Neural cell (in vitro differentiated cells): ENCODE data around the gene RYR3. TPM values are rescaled to one million over a fixed set of nuclear protein-coding genes. Genes with fewer than 3 reads are reported as not detected.

Experiments used
- H2AFZ ChIP-seq: fragments of 200-600, 300-800 bp; sonication (generic), shearing (Covaris generic); 2 replicates; pipeline ENCODE4 v1.6.0; 2014; ENCODE audit warnings: low read depth, mild to moderate bottlenecking, antibody characterized with exemption, low read length, moderate library complexity
- H3F3A ChIP-seq: fragments of 200-600 bp; shearing (Covaris generic); 2 replicates; pipeline ENCODE4 v1.6.1; 2016; ENCODE audit warnings: mild to moderate bottlenecking, moderate library complexity, mixed read lengths, antibody characterized with exemption, low read length; ENCODE audit not compliant: insufficient read depth, poor library complexity, severe bottlenecking
- H3K27ac ChIP-seq: fragments of 200-600, 300-800 bp; sonication (generic), shearing (Covaris generic); 2 replicates; pipeline ENCODE4 v1.5.1; 2014; ENCODE audit warnings: mild to moderate bottlenecking, low read length, moderate library complexity
- H3K27me3 ChIP-seq: fragments of 300-800, 200-600 bp; sonication (generic), shearing (Covaris generic); 2 replicates; pipeline ENCODE4 v1.6.0; 2014; ENCODE audit warnings: mild to moderate bottlenecking, low read depth, low read length, moderate library complexity; ENCODE audit not compliant: insufficient read depth
- H3K36me3 ChIP-seq: fragments of 300-800, 200-600 bp; sonication (generic), shearing (Covaris generic); 2 replicates; pipeline ENCODE4 v1.5.1; 2014; ENCODE audit warnings: mild to moderate bottlenecking, antibody characterized with exemption, low read length, moderate library complexity; ENCODE audit not compliant: insufficient read depth
- H3K4me2 ChIP-seq: fragments of 300-800, 200-600 bp; sonication (generic), shearing (Covaris generic); 2 replicates; pipeline ENCODE4 v1.6.0; 2014; ENCODE audit warnings: mild to moderate bottlenecking, low read length
- H3K4me3 ChIP-seq: fragments of 300-800, 200-600 bp; sonication (generic), shearing (Covaris generic); 2 replicates; pipeline ENCODE4 v1.5.1; 2014; ENCODE audit warnings: mild to moderate bottlenecking, low read length, moderate library complexity
- H3K79me2 ChIP-seq: fragments of 200-600 bp; shearing (Covaris generic); replicated peaks from 2 replicates; pipeline ENCODE4 v1.6.0; 2014; ENCODE audit warnings: mild to moderate bottlenecking, low read length, moderate library complexity; ENCODE audit not compliant: insufficient read depth
- H3K9ac ChIP-seq: fragments of 300-800, 200-600 bp; sonication (generic), shearing (Covaris generic); 2 replicates; pipeline ENCODE4 v1.6.1; 2016; ENCODE audit warnings: mild to moderate bottlenecking, low read length, mixed read lengths
- H3K9me2 ChIP-seq: fragments of 200-600 bp; shearing (Covaris generic); 2 replicates; pipeline ENCODE4 v1.6.1; 2016; ENCODE audit warnings: mild to moderate bottlenecking, low read length, mixed read lengths; ENCODE audit not compliant: insufficient read depth
- H3K9me3 ChIP-seq: fragments of 200-600, 300-800 bp; sonication (generic), shearing (Covaris generic); 2 replicates; pipeline ENCODE4 v1.6.1; 2016; ENCODE audit warnings: mild to moderate bottlenecking, mixed run types, low read length, moderate library complexity, mixed read lengths
- H4K20me1 ChIP-seq: fragments of 200-600 bp; shearing (Covaris generic); 2 replicates; pipeline ENCODE4 v1.6.1; 2016; ENCODE audit warnings: mild to moderate bottlenecking, mixed run types; ENCODE audit not compliant: insufficient read depth
- EP300 ChIP-seq: fragments of 450-650 bp; conservative IDR thresholded peaks from 2 replicates; pipeline ENCODE4 v1.6.1; 2014; ENCODE audit warnings: antibody characterized with exemption, mild to moderate bottlenecking, moderate library complexity; ENCODE audit not compliant: poor library complexity, severe bottlenecking
- EZH2 ChIP-seq: fragments of 200-600, 300-800 bp; shearing (Covaris generic), sonication (generic); IDR thresholded peaks from 2 replicates; pipeline ENCODE4 v1.6.1; 2014; ENCODE audit warnings: antibody characterized with exemption, low read length, borderline replicate concordance, mild to moderate bottlenecking; ENCODE audit not compliant: insufficient read depth, poor library complexity, severe bottlenecking
- MXI1 ChIP-seq: fragments of 450-650 bp; conservative IDR thresholded peaks from 2 replicates; pipeline ENCODE4 v1.6.1; 2014; ENCODE audit warnings: antibody characterized with exemption, mild to moderate bottlenecking; ENCODE audit not compliant: poor library complexity, severe bottlenecking
- POLR2AphosphoS5 ChIP-seq: IDR thresholded peaks from 2 replicates; pipeline ENCODE4 v1.6.1; 2012
- RAD21 ChIP-seq: fragments of 450-650 bp; conservative IDR thresholded peaks from 2 replicates; pipeline ENCODE4 v1.6.1; 2014; ENCODE audit warnings: antibody characterized with exemption, mild to moderate bottlenecking, moderate library complexity
- SMC3 ChIP-seq: fragments of 450-650 bp; conservative IDR thresholded peaks from 2 replicates; pipeline ENCODE4 v1.6.1; 2014; ENCODE audit warnings: antibody characterized with exemption, mild to moderate bottlenecking, moderate library complexity; ENCODE audit not compliant: poor library complexity
- TAF1 ChIP-seq: IDR thresholded peaks from 2 replicates; pipeline ENCODE4 v1.6.1; 2012; ENCODE audit warnings: low read depth
- polyA plus RNA-seq: library from polyadenylated mRNA; depleted of rRNA; stranded (reverse); fragments of >200 nt; gene quantifications from 2 replicates; pipeline ENCODE4 v1.2.3, GENCODE V29; 2014
- TF ChIP-seq, protein P1 (sequence below): IDR thresholded peaks from 2 replicates; pipeline ENCODE4 v1.6.1; 2012; ENCODE audit warnings: borderline replicate concordance
- TF ChIP-seq, protein P2 (sequence below): fragments of 450-650 bp; IDR thresholded peaks from 2 replicates; pipeline ENCODE4 v1.5.1; 2014; ENCODE audit warnings: antibody characterized with exemption, mild to moderate bottlenecking, moderate library complexity; ENCODE audit not compliant: poor library complexity, severe bottlenecking

RYR3 gene
- polyA plus RNA-seq, 1 donor from 2014 or later: 12.6 TPM

DNA sequence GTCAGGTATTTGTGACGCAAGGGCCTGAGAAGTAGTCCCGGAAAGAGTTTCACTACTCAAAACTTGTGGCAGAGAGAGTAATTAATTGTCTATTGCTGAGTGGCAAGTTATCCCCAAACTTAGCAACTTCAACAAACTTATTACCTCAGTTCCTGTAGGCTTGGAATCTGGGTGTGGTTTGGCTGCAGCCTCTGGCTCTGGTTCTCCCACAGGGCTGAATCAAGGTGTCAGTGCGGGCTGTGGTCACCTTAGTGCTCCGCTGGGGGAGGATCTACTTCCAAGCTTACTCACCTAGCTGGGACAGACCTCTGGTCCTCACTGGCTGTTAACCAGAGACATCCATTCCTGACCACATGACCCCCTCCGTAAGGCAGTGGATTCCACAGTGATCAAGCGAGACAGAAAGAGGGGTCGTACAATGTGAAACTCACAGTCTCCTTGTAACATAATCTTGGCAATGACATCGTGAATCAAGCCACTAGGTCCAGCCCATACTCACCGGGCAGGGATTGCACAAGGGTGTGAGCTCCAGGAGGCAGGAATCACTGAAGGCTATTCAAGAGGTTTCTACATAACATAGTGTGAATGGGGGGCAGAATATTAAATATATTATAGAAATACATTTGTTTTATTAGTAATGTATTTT, 138.3 kb downstream of the RYR3 start:
- H2AFZ ChIP-seq: no peak overlapping the region
- no peaks in the 10 kb centered on the region for H3F3A ChIP-seq
- no peak overlapping the region for H3K4me2 ChIP-seq
- H4K20me1 ChIP-seq: no peaks in the 10 kb centered on the region
- no peaks in the 10 kb centered on the region for H3K9me2 ChIP-seq
- H3K4me3 ChIP-seq: no peak overlapping the region
- no peaks in the 10 kb centered on the region for H3K79me2 ChIP-seq
- no peaks in the 10 kb centered on the region for H3K36me3 ChIP-seq
- H3K27ac ChIP-seq: no peak overlapping the region
- TF ChIP-seq, protein P1, sequence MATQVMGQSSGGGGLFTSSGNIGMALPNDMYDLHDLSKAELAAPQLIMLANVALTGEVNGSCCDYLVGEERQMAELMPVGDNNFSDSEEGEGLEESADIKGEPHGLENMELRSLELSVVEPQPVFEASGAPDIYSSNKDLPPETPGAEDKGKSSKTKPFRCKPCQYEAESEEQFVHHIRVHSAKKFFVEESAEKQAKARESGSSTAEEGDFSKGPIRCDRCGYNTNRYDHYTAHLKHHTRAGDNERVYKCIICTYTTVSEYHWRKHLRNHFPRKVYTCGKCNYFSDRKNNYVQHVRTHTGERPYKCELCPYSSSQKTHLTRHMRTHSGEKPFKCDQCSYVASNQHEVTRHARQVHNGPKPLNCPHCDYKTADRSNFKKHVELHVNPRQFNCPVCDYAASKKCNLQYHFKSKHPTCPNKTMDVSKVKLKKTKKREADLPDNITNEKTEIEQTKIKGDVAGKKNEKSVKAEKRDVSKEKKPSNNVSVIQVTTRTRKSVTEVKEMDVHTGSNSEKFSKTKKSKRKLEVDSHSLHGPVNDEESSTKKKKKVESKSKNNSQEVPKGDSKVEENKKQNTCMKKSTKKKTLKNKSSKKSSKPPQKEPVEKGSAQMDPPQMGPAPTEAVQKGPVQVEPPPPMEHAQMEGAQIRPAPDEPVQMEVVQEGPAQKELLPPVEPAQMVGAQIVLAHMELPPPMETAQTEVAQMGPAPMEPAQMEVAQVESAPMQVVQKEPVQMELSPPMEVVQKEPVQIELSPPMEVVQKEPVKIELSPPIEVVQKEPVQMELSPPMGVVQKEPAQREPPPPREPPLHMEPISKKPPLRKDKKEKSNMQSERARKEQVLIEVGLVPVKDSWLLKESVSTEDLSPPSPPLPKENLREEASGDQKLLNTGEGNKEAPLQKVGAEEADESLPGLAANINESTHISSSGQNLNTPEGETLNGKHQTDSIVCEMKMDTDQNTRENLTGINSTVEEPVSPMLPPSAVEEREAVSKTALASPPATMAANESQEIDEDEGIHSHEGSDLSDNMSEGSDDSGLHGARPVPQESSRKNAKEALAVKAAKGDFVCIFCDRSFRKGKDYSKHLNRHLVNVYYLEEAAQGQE: no peak
- TF ChIP-seq EZH2 (no peak), POLR2AphosphoS5 (no peak), SMC3 (no peak), RAD21 (no peak), MXI1 (no peak), EP300 (no peak), TAF1 (no peak)
- TF ChIP-seq, protein P2, sequence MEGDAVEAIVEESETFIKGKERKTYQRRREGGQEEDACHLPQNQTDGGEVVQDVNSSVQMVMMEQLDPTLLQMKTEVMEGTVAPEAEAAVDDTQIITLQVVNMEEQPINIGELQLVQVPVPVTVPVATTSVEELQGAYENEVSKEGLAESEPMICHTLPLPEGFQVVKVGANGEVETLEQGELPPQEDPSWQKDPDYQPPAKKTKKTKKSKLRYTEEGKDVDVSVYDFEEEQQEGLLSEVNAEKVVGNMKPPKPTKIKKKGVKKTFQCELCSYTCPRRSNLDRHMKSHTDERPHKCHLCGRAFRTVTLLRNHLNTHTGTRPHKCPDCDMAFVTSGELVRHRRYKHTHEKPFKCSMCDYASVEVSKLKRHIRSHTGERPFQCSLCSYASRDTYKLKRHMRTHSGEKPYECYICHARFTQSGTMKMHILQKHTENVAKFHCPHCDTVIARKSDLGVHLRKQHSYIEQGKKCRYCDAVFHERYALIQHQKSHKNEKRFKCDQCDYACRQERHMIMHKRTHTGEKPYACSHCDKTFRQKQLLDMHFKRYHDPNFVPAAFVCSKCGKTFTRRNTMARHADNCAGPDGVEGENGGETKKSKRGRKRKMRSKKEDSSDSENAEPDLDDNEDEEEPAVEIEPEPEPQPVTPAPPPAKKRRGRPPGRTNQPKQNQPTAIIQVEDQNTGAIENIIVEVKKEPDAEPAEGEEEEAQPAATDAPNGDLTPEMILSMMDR: no peak
- no peaks in the 10 kb centered on the region for H3K9me3 ChIP-seq
- H3K9ac ChIP-seq: no peak overlapping the region
- no peaks in the 10 kb centered on the region for H3K27me3 ChIP-seq

DNA sequence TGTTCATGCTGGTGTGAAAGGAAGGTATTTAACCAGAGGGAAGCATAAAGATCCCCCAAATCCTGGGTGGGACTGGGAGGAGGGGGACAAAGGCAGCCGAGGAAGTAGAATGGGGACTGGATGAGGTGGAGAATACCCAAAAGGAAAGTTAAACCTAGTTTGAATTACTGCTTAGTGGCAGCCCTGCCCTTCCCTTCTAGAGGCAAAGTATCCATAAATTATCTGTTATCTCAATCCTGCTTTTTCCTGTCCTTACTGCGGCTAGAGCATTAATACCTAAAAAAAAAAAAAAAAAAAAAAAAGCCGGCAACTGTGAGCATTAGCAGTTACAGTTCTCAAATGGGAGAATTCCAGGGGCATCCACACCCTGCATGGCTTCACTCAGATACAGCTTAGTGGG, 139.0 kb downstream of the RYR3 start:
- no peaks in the 10 kb centered on the region for H3K36me3 ChIP-seq
- no peaks in the 10 kb centered on the region for H3F3A ChIP-seq
- no peak overlapping the region for H3K4me3 ChIP-seq
- H3K27me3 ChIP-seq: no peaks in the 10 kb centered on the region
- H3K9me3 ChIP-seq: no peaks in the 10 kb centered on the region
- H3K9ac ChIP-seq: no peak overlapping the region
- TF ChIP-seq TAF1 (no peak), EP300 (no peak), MXI1 (no peak), RAD21 (no peak), EZH2 (no peak), POLR2AphosphoS5 (no peak), SMC3 (no peak)
- TF ChIP-seq, protein P2: no peak
- TF ChIP-seq, protein P1: no peak
- no peak overlapping the region for H2AFZ ChIP-seq
- H3K9me2 ChIP-seq: no peaks in the 10 kb centered on the region
- no peak overlapping the region for H3K27ac ChIP-seq
- no peak overlapping the region for H3K4me2 ChIP-seq
- H4K20me1 ChIP-seq: no peaks in the 10 kb centered on the region
- H3K79me2 ChIP-seq: no peaks in the 10 kb centered on the region
